ENCODE data around the gene ADGRL1.

Gene ADGRL1

GRCh38 chr19:14112051-14112808 is 93.7 kb downstream of the ADGRL1 start:
- DNase-seq, result no peak

- DNase-seq, result no peak
Observed at GRCh38 chr19:14111486-14111885, 94.5 kb downstream of the ADGRL1 start.

- DNase-seq, result no peak
Observed at GRCh38 chr19:14110650-14111049, 95.3 kb downstream of the ADGRL1 start.

- no peak for DNase-seq
Observed at GRCh38 chr19:14107581-14108461, 98.1 kb downstream of the ADGRL1 start.

- DNase-seq, result no peak
Observed at GRCh38 chr19:14106840-14107239, 99.1 kb downstream of the ADGRL1 start.

GRCh38 chr19:14105680-14106079 is 100.3 kb downstream of the ADGRL1 start:
- DNase-seq, result no peak

- DNase-seq, result no peak
Observed at GRCh38 chr19:14103310-14103709, 102.7 kb downstream of the ADGRL1 start.

GRCh38 chr19:14102756-14103155 is 103.2 kb downstream of the ADGRL1 start:
- no peak for DNase-seq

- no peak for DNase-seq
Observed at GRCh38 chr19:14102102-14102696, 103.8 kb downstream of the ADGRL1 start.

GRCh38 chr19:14101003-14101545 is 104.9 kb downstream of the ADGRL1 start:
- no peak for DNase-seq
